Tongue (tissue), 2 donors: ENCODE data around the gene ST7. TPM values are rescaled to one million over a fixed set of nuclear protein-coding genes. Genes with fewer than 3 reads are reported as not detected.
A peak's percentile ranks its signal among the peaks of the same experiment; 100 is the strongest.

Experiments used
- DNase-seq: peaks from one replicate; pipeline ENCODE4 v3.0.0-alpha.2; 2015
- total RNA-seq: library from RNA; depleted of rRNA; stranded (reverse); fragments of >200 nt; gene quantifications from one replicate; pipeline ENCODE4 v1.2.3, GENCODE V29; 2014

Gene ST7
- total RNA-seq, 1 donor from 2014 or later, result 32.0 TPM

GRCh38 chr7:117065571-117066150 lies 112.4 kb downstream of the ST7 start:
- no peak for DNase-seq

GRCh38 chr7:117066668-117067067 lies 113.4 kb downstream of the ST7 start:
- DNase-seq, result no peak

- DNase-seq, result no peak
Observed at GRCh38 chr7:117067340-117067739, 114.0 kb downstream of the ST7 start.

GRCh38 chr7:117068511-117069145 lies 115.3 kb downstream of the ST7 start:
- peak; percentile 64 for DNase-seq

- no peak for DNase-seq
Observed at GRCh38 chr7:117069379-117069778, 116.1 kb downstream of the ST7 start.

DNA sequence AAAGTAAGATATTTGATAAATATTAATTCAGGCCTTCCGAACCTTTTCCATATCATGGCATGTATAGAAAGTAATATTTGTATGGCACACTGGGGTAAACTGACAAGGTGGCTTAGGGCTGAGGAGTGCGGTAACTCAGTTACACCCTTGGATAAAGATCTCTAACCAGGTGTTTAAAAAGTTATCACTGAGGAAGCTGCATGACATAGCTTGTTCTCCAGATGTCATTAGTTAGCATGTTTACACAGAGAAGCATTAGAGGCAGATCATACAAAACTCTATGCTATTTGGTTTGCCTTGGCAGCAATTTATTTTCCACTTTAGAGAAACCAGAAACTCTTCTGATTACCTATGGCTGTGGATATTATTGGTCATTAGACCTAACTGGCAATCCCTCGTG lies 118.2 kb downstream of the ST7 start:
- no peak for DNase-seq

- DNase-seq, result peak; percentile 77
Observed at GRCh38 chr7:117072620-117073118, 119.4 kb downstream of the ST7 start.

DNA sequence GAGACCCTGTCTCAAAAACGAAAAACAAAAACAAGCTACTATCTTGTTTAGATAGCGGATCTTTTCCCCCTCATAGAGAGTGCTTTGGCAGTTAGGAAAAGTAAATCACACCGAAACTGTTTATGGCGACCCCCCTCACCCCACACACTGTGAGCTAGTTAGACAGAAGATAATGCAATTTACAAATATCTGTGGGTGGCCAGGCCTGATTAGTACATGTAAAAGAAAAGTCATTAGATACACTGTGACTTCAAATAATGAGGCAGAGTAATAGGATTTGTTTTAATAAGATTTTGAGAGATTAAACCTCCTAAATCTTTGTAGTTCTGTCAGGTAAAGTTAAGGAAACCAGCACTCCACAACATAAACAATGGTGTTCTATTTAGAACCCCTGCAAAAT lies 121.1 kb downstream of the ST7 start:
- DNase-seq, result no peak

GRCh38 chr7:117075934-117076333 lies 122.6 kb downstream of the ST7 start:
- no peak for DNase-seq

DNA sequence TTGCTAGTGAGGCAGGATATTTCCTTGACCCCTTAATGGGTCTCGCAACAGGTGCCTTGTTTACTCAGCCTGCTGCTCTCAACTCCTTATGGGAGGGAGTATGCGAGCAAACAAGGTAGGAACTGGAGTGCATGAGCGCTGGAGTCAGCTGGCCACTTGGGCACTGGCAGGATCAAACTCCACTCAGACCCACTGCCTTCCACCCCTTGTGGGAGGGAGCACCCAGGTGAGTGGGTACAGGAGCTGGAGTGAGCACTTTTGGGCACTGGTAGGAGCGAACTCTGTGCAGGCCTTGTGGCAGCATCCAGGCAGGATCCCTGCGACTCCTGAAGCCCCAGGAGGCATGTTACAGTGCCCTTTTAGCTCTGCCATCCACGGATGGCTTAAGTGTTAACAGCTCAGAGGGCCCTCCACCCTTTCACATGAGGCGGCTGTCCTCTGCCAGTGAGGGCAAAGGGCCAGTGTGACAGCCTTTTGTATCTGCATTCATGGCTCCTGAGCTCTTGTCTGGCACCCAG lies 123.2 kb downstream of the ST7 start:
- DNase-seq, result no peak

GRCh38 chr7:117077658-117078057 lies 124.4 kb downstream of the ST7 start:
- DNase-seq, result no peak

DNA sequence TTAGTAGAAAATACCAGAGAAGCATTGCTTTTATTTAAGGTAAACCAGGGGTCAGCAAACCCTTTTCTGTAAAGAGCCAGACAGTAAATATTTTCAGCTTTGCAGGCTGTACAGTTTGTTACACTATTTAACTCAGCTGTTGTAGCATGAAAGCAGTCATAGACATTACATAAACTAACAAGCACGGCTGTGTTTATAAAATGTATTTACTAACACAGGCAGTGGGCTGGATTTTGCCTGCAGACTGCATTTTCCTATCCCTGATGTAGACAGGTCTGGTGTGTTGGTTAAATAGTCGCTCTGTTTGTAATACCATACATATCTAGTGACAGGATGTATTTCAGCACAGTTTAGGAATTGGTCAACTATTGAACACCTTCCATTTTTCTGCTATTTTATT lies 129.3 kb downstream of the ST7 start:
- DNase-seq, result peak; percentile 58

DNA sequence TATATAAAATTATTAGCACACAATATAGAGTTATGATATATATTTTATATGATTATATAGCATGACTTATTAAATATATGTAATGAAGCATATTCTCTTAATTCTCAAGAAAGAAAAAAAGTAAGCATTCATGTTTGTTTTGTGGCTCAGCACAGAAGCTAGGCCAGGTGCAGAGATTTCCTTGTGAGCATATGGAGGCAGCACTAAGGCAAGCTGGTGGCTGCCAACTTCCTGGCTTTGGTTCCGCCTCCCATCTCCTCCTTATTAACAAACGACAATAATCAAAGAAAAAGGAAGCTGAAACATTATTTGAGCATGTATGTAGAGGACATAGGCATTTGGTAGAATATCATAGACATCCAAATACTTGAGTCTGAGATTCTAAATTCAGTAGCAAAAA lies 130.3 kb downstream of the ST7 start:
- no peak for DNase-seq

GRCh38 chr7:117084286-117084685 lies 131.0 kb downstream of the ST7 start:
- DNase-seq, result no peak

GRCh38 chr7:117085275-117085674 lies 132.0 kb downstream of the ST7 start:
- peak; percentile 54 for DNase-seq

GRCh38 chr7:117085769-117086463 lies 132.6 kb downstream of the ST7 start:
- DNase-seq, result no peak

DNA sequence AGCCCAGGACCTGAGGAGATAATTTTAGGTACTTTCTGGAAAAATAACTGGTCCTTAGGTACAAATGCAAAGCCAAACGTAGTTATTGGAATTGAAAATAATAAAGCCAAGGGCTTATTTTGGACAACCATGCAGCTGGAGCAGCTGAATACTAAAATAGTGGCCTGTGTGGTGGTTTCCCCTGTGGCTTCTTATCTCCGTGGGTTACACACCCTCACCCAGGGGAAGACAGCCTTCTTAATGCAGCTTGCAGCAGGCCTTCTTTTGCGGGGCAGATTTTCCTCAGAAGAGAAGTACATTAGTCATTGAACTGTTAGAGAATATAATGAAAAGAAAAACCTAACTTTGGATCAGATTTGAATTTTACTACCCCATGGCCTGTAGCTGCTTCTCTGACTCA lies 133.5 kb downstream of the ST7 start:
- no peak for DNase-seq

GRCh38 chr7:117087639-117088396 lies 134.5 kb downstream of the ST7 start:
- DNase-seq, result no peak

GRCh38 chr7:117088623-117089194 lies 135.4 kb downstream of the ST7 start:
- no peak for DNase-seq

DNA sequence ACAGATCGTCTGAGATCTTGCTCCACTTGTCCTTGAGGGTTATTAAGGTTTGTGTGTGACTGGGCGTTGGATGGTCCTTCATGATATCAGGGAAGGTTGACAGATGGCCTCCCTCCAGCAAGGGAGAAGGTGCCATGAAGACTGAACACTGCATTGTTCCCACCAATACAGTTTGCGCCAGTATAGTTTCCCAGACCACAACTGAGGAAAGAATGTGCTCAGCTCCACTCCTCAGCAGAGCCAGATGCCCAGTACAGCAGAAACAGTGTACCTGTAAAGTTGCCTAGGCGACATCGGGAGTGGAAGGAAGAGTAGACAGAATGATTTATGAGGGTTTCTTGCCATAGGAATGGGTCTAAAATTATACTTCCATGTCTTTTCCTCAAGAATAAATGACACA lies 137.5 kb downstream of the ST7 start:
- no peak for DNase-seq

DNA sequence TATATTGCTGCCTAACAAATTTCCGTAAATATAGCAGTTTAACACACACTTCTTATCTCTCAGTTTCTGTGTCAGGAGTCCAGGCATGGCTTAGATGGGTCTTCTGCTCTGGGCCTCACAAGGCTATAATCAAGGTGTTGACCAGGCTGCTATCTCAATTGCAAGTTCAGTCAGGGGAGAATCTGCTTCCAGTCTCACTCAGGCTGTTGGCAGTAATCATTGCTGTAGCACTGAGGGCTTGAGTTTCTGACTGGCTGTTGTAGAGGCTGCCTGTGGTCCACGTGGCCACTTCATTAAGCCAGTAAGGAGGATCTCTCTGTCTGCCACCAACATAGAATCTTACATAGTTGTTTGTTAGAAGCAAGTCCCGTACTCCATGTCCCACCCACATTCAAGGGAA lies 138.4 kb downstream of the ST7 start:
- DNase-seq, result no peak

DNA sequence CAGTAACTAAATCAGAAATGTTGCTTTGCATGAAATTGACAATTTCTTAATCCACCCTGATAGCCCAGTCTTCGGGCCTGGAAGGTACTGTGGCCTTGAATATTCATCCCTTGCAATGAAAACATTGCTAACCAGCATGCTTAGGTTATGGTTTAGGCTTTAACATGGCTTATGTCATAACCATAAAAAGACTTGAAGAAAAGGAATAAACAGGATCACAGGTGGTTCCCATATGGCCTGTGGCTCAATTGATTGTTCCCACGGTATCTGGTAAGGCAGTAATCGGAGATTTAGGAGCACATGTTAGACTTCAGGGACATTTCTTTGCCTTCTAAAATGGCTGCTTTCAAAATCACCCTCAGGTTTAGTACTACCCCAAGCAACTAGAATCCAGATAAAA lies 139.5 kb downstream of the ST7 start:
- DNase-seq, result no peak
